Measurements from ENCODE around the gene CFAP46.
"Not testable (repeated sequence)": the region's sequence is repeated elsewhere in the genome, so short reads cannot be mapped to it uniquely, and the experiment has no call there.

Gene CFAP46

GRCh38 chr10:132892004-132892403, 50.4 kb downstream of the CFAP46 start:
- H3K4me3 ChIP-seq (ENCODE audit: low read length) = no peak overlapping the region
- TF ChIP-seq ZNF274 (IDR thresholded peaks at IDR 0.05; ENCODE audit: low read depth, low read length) = no peak

- H3K4me3 ChIP-seq (ENCODE audit: low read length) = no peak overlapping the region
- no peak for TF ChIP-seq ZNF274 (IDR thresholded peaks at IDR 0.05; ENCODE audit: low read depth, low read length)
Measured at GRCh38 chr10:132891368-132891767, 51.0 kb downstream of the CFAP46 start.

- no peak overlapping the region for H3K4me3 ChIP-seq (ENCODE audit: low read length)
Measured at GRCh38 chr10:132890301-132890700, 52.1 kb downstream of the CFAP46 start.

GRCh38 chr10:132889556-132889955, 52.8 kb downstream of the CFAP46 start:
- H3K4me3 ChIP-seq (ENCODE audit: low read length) = no peak overlapping the region
- TF ChIP-seq ZNF274 (IDR thresholded peaks at IDR 0.05; ENCODE audit: low read depth, low read length) = no peak

More at GRCh38 chr10:132890301-132890700, 52.1 kb downstream of the CFAP46 start:
- TF ChIP-seq ZNF274 (IDR thresholded peaks at IDR 0.05; ENCODE audit: low read depth, low read length) = no peak

- no peak overlapping the region for H3K4me3 ChIP-seq (ENCODE audit: low read length)
- TF ChIP-seq ZNF274 (IDR thresholded peaks at IDR 0.05; ENCODE audit: low read depth, low read length) = no peak
Measured at GRCh38 chr10:132888898-132889490, 53.4 kb downstream of the CFAP46 start.

GRCh38 chr10:132888446-132888845, 53.9 kb downstream of the CFAP46 start:
- H3K4me3 ChIP-seq (ENCODE audit: low read length) = not testable (repeated sequence)

GRCh38 chr10:132886211-132887099, 55.9 kb downstream of the CFAP46 start:
- no peak for TF ChIP-seq ZNF274 (IDR thresholded peaks at IDR 0.05; ENCODE audit: low read depth, low read length)
- H3K4me3 ChIP-seq (ENCODE audit: low read length) = no peak overlapping the region

- no peak for TF ChIP-seq ZNF274 (IDR thresholded peaks at IDR 0.05; ENCODE audit: low read depth, low read length)
- H3K4me3 ChIP-seq (ENCODE audit: low read length) = no peak overlapping the region
Measured at GRCh38 chr10:132885451-132886210, 56.7 kb downstream of the CFAP46 start.

- no peak overlapping the region for H3K4me3 ChIP-seq (ENCODE audit: low read length)
- TF ChIP-seq ZNF274 (IDR thresholded peaks at IDR 0.05; ENCODE audit: low read depth, low read length) = no peak
Measured at GRCh38 chr10:132884691-132885271, 57.6 kb downstream of the CFAP46 start.

GRCh38 chr10:132884041-132884440, 58.3 kb downstream of the CFAP46 start:
- H3K4me3 ChIP-seq (ENCODE audit: low read length) = no peak overlapping the region
- TF ChIP-seq ZNF274 (IDR thresholded peaks at IDR 0.05; ENCODE audit: low read depth, low read length) = no peak

GRCh38 chr10:132883391-132883881, 58.9 kb downstream of the CFAP46 start:
- no peak overlapping the region for H3K4me3 ChIP-seq (ENCODE audit: low read length)
- no peak for TF ChIP-seq ZNF274 (IDR thresholded peaks at IDR 0.05; ENCODE audit: low read depth, low read length)

GRCh38 chr10:132882069-132882951, 60.1 kb downstream of the CFAP46 start:
- no peak for TF ChIP-seq ZNF274 (IDR thresholded peaks at IDR 0.05; ENCODE audit: low read depth, low read length)
- no peak overlapping the region for H3K4me3 ChIP-seq (ENCODE audit: low read length)

Data from GM08714 (cell line).